22Rv1 (cell line): Measurements from ENCODE around the gene PAQR9.

ENCODE experiments used
- ZFX ChIP-seq: fragments of 450-650 bp; IDR thresholded peaks from 2 replicates; pipeline ENCODE4 v1.6.1; 2017; ENCODE audit warnings: antibody characterized with exemption, borderline replicate concordance
- TF ChIP-seq, protein P1 (sequence below): fragments of 450-650 bp; IDR thresholded peaks from 2 replicates; pipeline ENCODE4 v1.5.1; 2017; ENCODE audit warnings: mild to moderate bottlenecking

- TF ChIP-seq, protein P1, sequence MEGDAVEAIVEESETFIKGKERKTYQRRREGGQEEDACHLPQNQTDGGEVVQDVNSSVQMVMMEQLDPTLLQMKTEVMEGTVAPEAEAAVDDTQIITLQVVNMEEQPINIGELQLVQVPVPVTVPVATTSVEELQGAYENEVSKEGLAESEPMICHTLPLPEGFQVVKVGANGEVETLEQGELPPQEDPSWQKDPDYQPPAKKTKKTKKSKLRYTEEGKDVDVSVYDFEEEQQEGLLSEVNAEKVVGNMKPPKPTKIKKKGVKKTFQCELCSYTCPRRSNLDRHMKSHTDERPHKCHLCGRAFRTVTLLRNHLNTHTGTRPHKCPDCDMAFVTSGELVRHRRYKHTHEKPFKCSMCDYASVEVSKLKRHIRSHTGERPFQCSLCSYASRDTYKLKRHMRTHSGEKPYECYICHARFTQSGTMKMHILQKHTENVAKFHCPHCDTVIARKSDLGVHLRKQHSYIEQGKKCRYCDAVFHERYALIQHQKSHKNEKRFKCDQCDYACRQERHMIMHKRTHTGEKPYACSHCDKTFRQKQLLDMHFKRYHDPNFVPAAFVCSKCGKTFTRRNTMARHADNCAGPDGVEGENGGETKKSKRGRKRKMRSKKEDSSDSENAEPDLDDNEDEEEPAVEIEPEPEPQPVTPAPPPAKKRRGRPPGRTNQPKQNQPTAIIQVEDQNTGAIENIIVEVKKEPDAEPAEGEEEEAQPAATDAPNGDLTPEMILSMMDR = no peak; the same call in none of the 2 replicates
- TF ChIP-seq ZFX = no peak
Measured at GRCh38 chr3:142963516-142964448, at the start of gene PAQR9.
